Gastroesophageal sphincter (tissue), 4 donors: ENCODE measurements around the gene H2BW1. TPM values are rescaled to one million over a fixed set of nuclear protein-coding genes. Genes with fewer than 3 reads are reported as not detected.
"Not testable (repeated sequence)": the region's sequence is repeated elsewhere in the genome, so short reads cannot be mapped to it uniquely, and the experiment has no call there.

Experiments
- ATAC-seq: fragments of 150-250 bp; one replicate; pipeline ENCODE4 v1.9.1; 2016; ENCODE audit warnings: mild to moderate bottlenecking, moderate library complexity
- H3K27ac ChIP-seq, 4 donors: fragments of 200-600 bp; sonication (generic) in 3 of 4; 1 replicate in 3 of 4; 2 replicates in 1 of 4; pipeline ENCODE4 v1.5.1; 2016 to 2019
- H3K27me3 ChIP-seq: fragments of 200-600 bp; sonication (generic); one replicate; pipeline ENCODE4 v1.5.1; 2019
- H3K36me3 ChIP-seq, 2 donors: fragments of 200-600 bp; sonication (generic); one replicate each; pipeline ENCODE4 v1.5.1; 2019; ENCODE audit warnings: control low read depth in 1 of 2
- H3K4me1 ChIP-seq, 3 donors: fragments of 200-600 bp; sonication (generic); 1 replicate in 2 of 3; 2 replicates in 1 of 3; pipeline ENCODE4 v1.5.1; 2016 to 2019; ENCODE audit warnings: control low read depth in 2 of 3
- H3K4me3 ChIP-seq, 2 donors: fragments of 200-600 bp; sonication (generic); one replicate each; pipeline ENCODE4 v1.5.1; 2019; ENCODE audit warnings: mild to moderate bottlenecking in 1 of 2, moderate library complexity in 1 of 2
- H3K9me3 ChIP-seq, 3 donors: fragments of 200-600 bp; sonication (generic); one replicate each; pipeline ENCODE4 v1.5.1; 2017 to 2019; ENCODE audit warnings: control low read depth in 2 of 3
- CTCF ChIP-seq, 4 experiments: fragments of 200-600 bp in 2 of 4; fragments of 450-650 bp in 2 of 4; sonication (generic) in 1 of 4; IDR thresholded peaks; one replicate each; pipeline ENCODE4 v1.5.1; 2017 to 2019; ENCODE audit warnings: antibody characterized with exemption in 4 of 4, mild to moderate bottlenecking in 2 of 4, moderate library complexity in 2 of 4
- EP300 ChIP-seq: sonication (generic); formaldehyde crosslinking; IDR thresholded peaks from one replicate; pipeline ENCODE4 v1.6.1; 2017; ENCODE audit warnings: antibody characterized with exemption, mild to moderate bottlenecking
- POLR2A ChIP-seq, 2 donors: fragments of 450-650 bp; IDR thresholded peaks; one replicate each; pipeline ENCODE4 v1.6.1; 2017; ENCODE audit warnings: antibody characterized with exemption in 2 of 2, mild to moderate bottlenecking in 2 of 2, moderate library complexity in 1 of 2
- POLR2AphosphoS5 ChIP-seq: sonication (generic); formaldehyde crosslinking; IDR thresholded peaks from one replicate; pipeline ENCODE4 v1.6.1; 2017; ENCODE audit warnings: antibody characterized with exemption
- WGBS, 2 donors: methylation state at CpG; one replicate each; pipeline ENCODE4 v1.1.5; 2018; ENCODE audit warnings: low coverage in 1 of 2; 5-methylcytosine and 5-hydroxymethylcytosine counted together
- total RNA-seq, 4 donors: library from RNA; depleted of rRNA; stranded (reverse); fragments of >200 nt; gene quantifications; one replicate each; pipeline ENCODE4 v1.1.0, GENCODE V29; 2016

The H2BW1 gene
- total RNA-seq, 4 donors from 2014 or later: not detected

- Histone ChIP-seq H3K4me3 (no peak within 1 kb of the TSS), H3K4me1 (no peaks in the 10 kb centered on the region), H3K27ac (no peak within 1 kb of the TSS), H3K27me3 (peaks cover 10% of the 10 kb centered on the region), H3K9me3 (no peaks in the 10 kb centered on the region), H3K36me3 (no peaks in the 10 kb centered on the region)
- 100% methylated on average over 1 of the region's 39 CpGs; no CpG with 5 or more reads in 1 of the 2 donors for WGBS, 2 donors
- TF ChIP-seq CTCF (IDR thresholded peaks at IDR 0.05) (no peak), POLR2A (IDR thresholded peaks at IDR 0.05) (no peak), EP300 (no peak), POLR2AphosphoS5 (no peak)
- ATAC-seq: no peak
Observed at GRCh38 chrX:104039689-104040505, 26.4 kb upstream of the H2BW1 start, which contains the start of gene H2BW2. Gene H2BW2, plus strand, starts transcription at chrX:104039956. Its CDS starts 39 bp downstream, at chrX:104039995.

DNA sequence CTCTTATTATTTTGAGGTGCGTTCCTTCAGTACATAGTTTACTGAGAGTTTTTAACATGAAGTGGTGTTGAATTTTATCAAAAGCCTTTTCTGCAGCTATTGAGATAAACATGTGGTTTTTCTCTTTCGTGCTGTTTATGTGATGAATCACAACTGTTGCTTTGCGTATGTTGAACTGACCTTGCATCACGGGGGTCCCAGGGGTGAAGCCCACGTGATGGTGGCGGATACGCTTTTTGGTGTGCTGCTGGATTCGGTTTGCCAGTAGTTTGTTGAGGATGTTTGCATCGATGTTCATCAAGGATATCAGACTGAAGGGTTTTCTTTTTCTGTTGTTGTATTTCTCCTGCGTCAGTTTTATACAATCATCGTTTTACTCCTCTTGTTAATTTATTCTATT is 4.6 kb upstream of the H2BW1 start:
- Histone ChIP-seq H3K36me3 (no peaks in the 10 kb centered on the region), H3K27ac (no peak overlapping the region), H3K4me3 (no peak overlapping the region), H3K27me3 (peaks cover 5% of the 10 kb centered on the region), H3K4me1 (no peaks in the 10 kb centered on the region), H3K9me3 (no peaks in the 10 kb centered on the region)
- WGBS, 2 donors: 73% methylated on average over 9 of the region's 11 CpGs; no CpG with 5 or more reads in 1 of the 2 donors
- TF ChIP-seq POLR2AphosphoS5 (no peak), CTCF (IDR thresholded peaks at IDR 0.05) (no peak), POLR2A (IDR thresholded peaks at IDR 0.05) (no peak)
- no peak for ATAC-seq

DNA sequence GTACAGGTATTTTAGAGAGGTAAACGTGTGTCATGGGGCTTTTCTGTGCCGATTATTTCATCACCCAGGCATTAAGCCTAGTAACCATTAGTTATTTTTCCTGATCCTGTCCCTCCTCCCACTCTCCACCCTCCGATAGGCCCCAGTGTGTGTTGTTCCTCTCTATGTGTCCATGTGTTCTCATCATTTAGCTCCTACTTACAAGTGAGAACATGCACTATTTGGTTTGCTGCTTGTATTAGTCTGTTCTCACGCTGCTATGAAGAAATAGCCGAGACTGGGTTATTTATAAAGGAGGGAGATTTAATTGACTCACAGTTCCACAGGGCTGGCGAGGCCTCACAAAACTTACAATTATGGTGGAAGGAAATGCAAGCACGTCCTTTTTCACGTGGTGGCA is 2.1 kb upstream of the H2BW1 start:
- H3K27ac ChIP-seq, H3K36me3 ChIP-seq, ATAC-seq, H3K4me3 ChIP-seq, H3K4me1 ChIP-seq, H3K27me3 ChIP-seq, H3K9me3 ChIP-seq: not testable (repeated sequence)
- WGBS, 2 donors: 66 to 73% methylated on average over 2 to 7 of the region's 8 CpGs

DNA sequence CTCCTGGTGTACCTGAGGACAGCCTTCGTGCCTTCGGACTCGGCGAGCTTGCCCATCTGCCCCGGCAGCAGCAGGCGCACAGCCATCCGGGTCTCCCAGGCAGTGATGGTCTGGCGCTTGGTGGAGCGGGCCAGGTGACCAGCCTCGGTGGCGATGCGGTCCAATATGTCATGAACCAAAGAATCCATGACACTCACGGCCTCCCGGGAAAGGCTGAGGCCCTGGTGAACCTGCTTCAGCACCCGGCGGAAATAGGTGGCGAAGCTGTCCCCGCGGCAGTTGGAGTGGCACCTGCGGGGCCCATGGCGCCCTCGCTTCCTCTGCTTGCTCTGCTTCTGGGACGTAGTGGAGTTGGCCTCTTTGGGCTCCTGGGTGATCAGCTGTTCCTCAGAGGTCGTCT is 350 bp downstream of the H2BW1 start:
- Histone ChIP-seq H3K36me3 (no peaks in the 10 kb centered on the region), H3K9me3 (no peaks in the 10 kb centered on the region), H3K27ac (no peak overlapping the region), H3K4me3 (no peak overlapping the region), H3K27me3 (no peaks in the 10 kb centered on the region), H3K4me1 (no peaks in the 10 kb centered on the region)
- TF ChIP-seq EP300: no peak
- TF ChIP-seq POLR2A (IDR thresholded peaks at IDR 0.05): no peak
- TF ChIP-seq CTCF (IDR thresholded peaks at IDR 0.05): no peak
- no peak for TF ChIP-seq POLR2AphosphoS5
- no peak for ATAC-seq
- WGBS, 2 donors: no CpG with 5 or more reads among the region's 24 CpGs

GRCh38 chrX:104008831-104009230 is 4.7 kb downstream of the H2BW1 start:
- no peak overlapping the region for H3K27ac ChIP-seq
- no peak overlapping the region for H3K4me3 ChIP-seq
- H3K27me3 ChIP-seq: no peaks in the 10 kb centered on the region
- 66% methylated on average over 5 of the region's 5 CpGs; no CpG with 5 or more reads in 1 of the 2 donors for WGBS, 2 donors
- H3K9me3 ChIP-seq: no peaks in the 10 kb centered on the region
- no peak for ATAC-seq
- no peaks in the 10 kb centered on the region for H3K4me1 ChIP-seq
- TF ChIP-seq POLR2AphosphoS5 (no peak), EP300 (no peak), CTCF (IDR thresholded peaks at IDR 0.05) (no peak), POLR2A (IDR thresholded peaks at IDR 0.05) (no peak)
- no peaks in the 10 kb centered on the region for H3K36me3 ChIP-seq
